Measurements from ENCODE around the gene SFN. TPM values are rescaled to one million over a fixed set of nuclear protein-coding genes. Genes with fewer than 3 reads are reported as not detected.

SFN gene
- total RNA-seq, 1 experiment from 2014 or later: 74.5 TPM

GRCh38 chr1:26853156-26853555, 9.8 kb upstream of the SFN start:
- CTCF ChIA-PET: no interaction called here
- peak; percentile 70 for TF ChIP-seq CTCF (IDR thresholded peaks at IDR 0.05; ENCODE audit: unreplicated experiment)

GRCh38 chr1:26853600-26853999, 9.3 kb upstream of the SFN start:
- H3K27me3 Mint-ChIP-seq (ENCODE audit: unreplicated experiment): no peaks in the 10 kb centered on the region
- no TSS peak for BruUV-seq (replicated peaks)
- no peak overlapping the region for H3K4me3 Mint-ChIP-seq (ENCODE audit: low read depth, unreplicated experiment)
- no peak overlapping the region for H3K27ac Mint-ChIP-seq (ENCODE audit: unreplicated experiment)
- peak; percentile 14 for TF ChIP-seq CTCF (IDR thresholded peaks at IDR 0.05; ENCODE audit: unreplicated experiment)
- H3K9me3 Mint-ChIP-seq (ENCODE audit: low read depth, unreplicated experiment): no peaks in the 10 kb centered on the region
- H3K4me1 Mint-ChIP-seq (ENCODE audit: low read depth, unreplicated experiment): peaks cover 12% of the 10 kb centered on the region
- intact Hi-C loops (cut with micrococcal nuclease; ENCODE audit: unreplicated experiment): loop anchor here (1.0 kb wide), 1 partner anchor 25 kb away; no protein-coding TSS in a partner anchor
- no peak for DNase-seq
- CTCF ChIA-PET: no interaction called here
- H3K36me3 Mint-ChIP-seq (ENCODE audit: insufficient read depth, unreplicated experiment): no peaks in the 10 kb centered on the region

More at GRCh38 chr1:26853156-26853555, 9.8 kb upstream of the SFN start:
- no peaks in the 10 kb centered on the region for H3K9me3 Mint-ChIP-seq (ENCODE audit: low read depth, unreplicated experiment)
- no peak overlapping the region for H3K4me3 Mint-ChIP-seq (ENCODE audit: low read depth, unreplicated experiment)
- no TSS peak for BruUV-seq (replicated peaks)
- intact Hi-C loops (cut with micrococcal nuclease; ENCODE audit: unreplicated experiment): loop anchor here (1.0 kb wide), 1 partner anchor 25 kb away; no protein-coding TSS in a partner anchor
- no peaks in the 10 kb centered on the region for H3K36me3 Mint-ChIP-seq (ENCODE audit: insufficient read depth, unreplicated experiment)
- no peaks in the 10 kb centered on the region for H3K27me3 Mint-ChIP-seq (ENCODE audit: unreplicated experiment)
- peak; percentile 93 for DNase-seq
- peaks cover 17% of the 10 kb centered on the region for H3K4me1 Mint-ChIP-seq (ENCODE audit: low read depth, unreplicated experiment)
- H3K27ac Mint-ChIP-seq (ENCODE audit: unreplicated experiment): no peak overlapping the region

- Mint-ChIP-seq H3K4me3 (ENCODE audit: low read depth, unreplicated experiment) (no peak overlapping the region), H3K36me3 (ENCODE audit: insufficient read depth, unreplicated experiment) (no peaks in the 10 kb centered on the region), H3K27ac (ENCODE audit: unreplicated experiment) (no peak overlapping the region), H3K4me1 (ENCODE audit: low read depth, unreplicated experiment) (peaks cover 3% of the 10 kb centered on the region), H3K9me3 (ENCODE audit: low read depth, unreplicated experiment) (no peaks in the 10 kb centered on the region), H3K27me3 (ENCODE audit: unreplicated experiment) (no peaks in the 10 kb centered on the region)
- TSS peak; percentile 13 for BruUV-seq (replicated peaks)
- DNase-seq: no peak
- CTCF ChIA-PET: no interaction called here
- intact Hi-C loops (cut with micrococcal nuclease; ENCODE audit: unreplicated experiment): no loop called here
- no peak for TF ChIP-seq CTCF (IDR thresholded peaks at IDR 0.05; ENCODE audit: unreplicated experiment)
Observed at GRCh38 chr1:26854906-26855305, 8.0 kb upstream of the SFN start.

GRCh38 chr1:26855636-26856035, 7.3 kb upstream of the SFN start:
- no peak for TF ChIP-seq CTCF (IDR thresholded peaks at IDR 0.05; ENCODE audit: unreplicated experiment)
- Mint-ChIP-seq H3K9me3 (ENCODE audit: low read depth, unreplicated experiment) (no peaks in the 10 kb centered on the region), H3K27ac (ENCODE audit: unreplicated experiment) (no peak overlapping the region), H3K4me1 (ENCODE audit: low read depth, unreplicated experiment) (no peaks in the 10 kb centered on the region), H3K4me3 (ENCODE audit: low read depth, unreplicated experiment) (no peak overlapping the region), H3K36me3 (ENCODE audit: insufficient read depth, unreplicated experiment) (no peaks in the 10 kb centered on the region), H3K27me3 (ENCODE audit: unreplicated experiment) (no peaks in the 10 kb centered on the region)
- no peak for DNase-seq
- CTCF ChIA-PET: no interaction called here
- intact Hi-C loops (cut with micrococcal nuclease; ENCODE audit: unreplicated experiment): no loop called here
- no TSS peak for BruUV-seq (replicated peaks)
